GM12878 (cell line): ENCODE results near the gene MRTFB.

Experiments
- JUND ChIP-seq: IDR thresholded peaks from 2 replicates; pipeline ENCODE4 v1.6.1; 2012; ENCODE audit warnings: low read depth, mild to moderate bottlenecking, low read length, improper control_type of control experiment, moderate library complexity
- NFIC ChIP-seq: IDR thresholded peaks from 2 replicates; pipeline ENCODE4 v1.6.1; 2012; ENCODE audit warnings: low read depth, mild to moderate bottlenecking, inconsistent platforms, low read length, moderate library complexity
- RCOR1 ChIP-seq: conservative IDR thresholded peaks from 2 replicates; pipeline ENCODE4 v1.6.1; 2012; ENCODE audit warnings: low read depth, low read length, improper control_type of control experiment
- YY1 ChIP-seq: IDR thresholded peaks from 2 replicates; pipeline ENCODE4 v1.6.1; 2011; ENCODE audit warnings: low read depth, mild to moderate bottlenecking, low read length
- ZBTB11 ChIP-seq: fragments of 450-650 bp; formaldehyde crosslinking; IDR thresholded peaks from 2 replicates; pipeline ENCODE4 v1.5.0; 2022; ENCODE audit warnings: mild to moderate bottlenecking, missing genetic modification characterization
- ZNF274 ChIP-seq: IDR thresholded peaks from one replicate; pipeline ENCODE4 v1.8.0; 2011; ENCODE audit not compliant: insufficient read length, insufficient read depth
- ZZZ3 ChIP-seq: IDR thresholded peaks from 2 replicates; pipeline ENCODE4 v1.6.1; 2011; ENCODE audit warnings: low read depth; ENCODE audit not compliant: control insufficient read depth, insufficient read length
- TF ChIP-seq, protein P1 (sequence below), 3 experiments: IDR thresholded peaks in 2 of 3; conservative IDR thresholded peaks in 1 of 3; 2 replicates each; pipeline ENCODE4 v1.5.1; 2011; ENCODE audit warnings: low read depth in 3 of 3, low read length in 3 of 3, mild to moderate bottlenecking in 3 of 3, control low read depth in 2 of 3, moderate library complexity in 2 of 3, inconsistent platforms in 1 of 3, mixed read lengths in 1 of 3; ENCODE audit not compliant: control insufficient read depth in 2 of 3, insufficient read depth in 1 of 3; ENCODE audit errors: extremely low read depth in 1 of 3
- TF ChIP-seq, protein P2 (sequence below): fragments of 450-650 bp; IDR thresholded peaks from 2 replicates; pipeline ENCODE4 v1.6.1; 2016; ENCODE audit warnings: mild to moderate bottlenecking

- TF ChIP-seq ZNF274 (no peak), JUND (no peak), YY1 (no peak), ZBTB11 (CRISPR knock-in tag) (no peak), ZZZ3 (no peak), RCOR1 (no peak), NFIC (no peak)
- TF ChIP-seq, protein P1, sequence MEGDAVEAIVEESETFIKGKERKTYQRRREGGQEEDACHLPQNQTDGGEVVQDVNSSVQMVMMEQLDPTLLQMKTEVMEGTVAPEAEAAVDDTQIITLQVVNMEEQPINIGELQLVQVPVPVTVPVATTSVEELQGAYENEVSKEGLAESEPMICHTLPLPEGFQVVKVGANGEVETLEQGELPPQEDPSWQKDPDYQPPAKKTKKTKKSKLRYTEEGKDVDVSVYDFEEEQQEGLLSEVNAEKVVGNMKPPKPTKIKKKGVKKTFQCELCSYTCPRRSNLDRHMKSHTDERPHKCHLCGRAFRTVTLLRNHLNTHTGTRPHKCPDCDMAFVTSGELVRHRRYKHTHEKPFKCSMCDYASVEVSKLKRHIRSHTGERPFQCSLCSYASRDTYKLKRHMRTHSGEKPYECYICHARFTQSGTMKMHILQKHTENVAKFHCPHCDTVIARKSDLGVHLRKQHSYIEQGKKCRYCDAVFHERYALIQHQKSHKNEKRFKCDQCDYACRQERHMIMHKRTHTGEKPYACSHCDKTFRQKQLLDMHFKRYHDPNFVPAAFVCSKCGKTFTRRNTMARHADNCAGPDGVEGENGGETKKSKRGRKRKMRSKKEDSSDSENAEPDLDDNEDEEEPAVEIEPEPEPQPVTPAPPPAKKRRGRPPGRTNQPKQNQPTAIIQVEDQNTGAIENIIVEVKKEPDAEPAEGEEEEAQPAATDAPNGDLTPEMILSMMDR (IDR thresholded peaks at IDR 0.05 in 2 of 3, conservative IDR thresholded peaks at IDR 0.05 in 1 of 3; ENCODE audit: control insufficient read depth in 2 of 3, extremely low read depth in 1 of 3, insufficient read depth in 1 of 3, low read depth in 3 of 3, low read length in 3 of 3) = no peak
- TF ChIP-seq, protein P2, sequence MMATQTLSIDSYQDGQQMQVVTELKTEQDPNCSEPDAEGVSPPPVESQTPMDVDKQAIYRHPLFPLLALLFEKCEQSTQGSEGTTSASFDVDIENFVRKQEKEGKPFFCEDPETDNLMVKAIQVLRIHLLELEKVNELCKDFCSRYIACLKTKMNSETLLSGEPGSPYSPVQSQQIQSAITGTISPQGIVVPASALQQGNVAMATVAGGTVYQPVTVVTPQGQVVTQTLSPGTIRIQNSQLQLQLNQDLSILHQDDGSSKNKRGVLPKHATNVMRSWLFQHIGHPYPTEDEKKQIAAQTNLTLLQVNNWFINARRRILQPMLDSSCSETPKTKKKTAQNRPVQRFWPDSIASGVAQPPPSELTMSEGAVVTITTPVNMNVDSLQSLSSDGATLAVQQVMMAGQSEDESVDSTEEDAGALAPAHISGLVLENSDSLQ = no peak
Observed at GRCh38 chr16:14043278-14043677, 27.8 kb upstream of the MRTFB start.
